ENCODE measurements around the gene CCDC86. TPM values are rescaled to one million over a fixed set of nuclear protein-coding genes. Genes with fewer than 3 reads are reported as not detected.

The CCDC86 gene
- total RNA-seq, 1 experiment from 2014 or later, result 53.5 TPM

DNA sequence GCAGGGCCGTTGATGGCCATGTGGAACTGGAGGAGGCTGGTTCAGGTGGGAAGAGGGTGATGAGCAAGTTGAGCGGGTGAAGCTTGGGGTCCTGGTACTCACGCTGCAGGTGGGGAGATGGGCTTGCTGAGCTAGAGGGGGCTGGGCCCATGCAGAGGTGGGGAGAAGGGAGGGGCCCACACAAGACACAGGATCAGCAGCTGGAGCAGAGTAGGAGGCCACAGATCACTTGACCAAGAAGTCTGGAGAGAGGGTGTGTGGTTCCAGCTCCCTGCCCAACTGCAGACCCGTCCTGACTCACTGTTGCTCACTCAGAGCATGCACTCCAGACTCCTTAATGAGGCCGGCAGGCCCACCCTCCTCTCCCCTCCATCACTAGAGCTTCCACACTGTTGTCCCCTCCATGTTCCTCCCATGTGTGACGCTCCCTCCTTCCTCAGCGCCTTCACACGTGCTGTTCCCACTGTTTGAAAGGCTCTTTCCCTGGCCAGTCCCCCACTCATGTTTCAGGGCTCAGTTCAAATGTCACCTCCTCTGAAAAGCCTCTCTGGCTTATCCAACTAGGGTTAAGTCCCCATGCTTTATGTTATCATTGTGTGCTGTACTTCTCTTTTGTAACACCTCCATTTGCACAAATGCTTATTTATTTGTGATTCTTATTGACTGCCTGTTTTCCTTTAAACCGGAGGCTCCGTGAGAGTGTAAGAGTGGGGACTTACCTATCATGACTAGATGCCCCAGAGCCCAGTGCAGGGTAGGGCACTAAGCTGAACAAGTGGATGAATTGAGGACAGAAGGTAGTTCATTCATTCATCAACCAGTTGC is 2.3 kb downstream of the CCDC86 start (continued):
- TF ChIP-seq, protein P1, sequence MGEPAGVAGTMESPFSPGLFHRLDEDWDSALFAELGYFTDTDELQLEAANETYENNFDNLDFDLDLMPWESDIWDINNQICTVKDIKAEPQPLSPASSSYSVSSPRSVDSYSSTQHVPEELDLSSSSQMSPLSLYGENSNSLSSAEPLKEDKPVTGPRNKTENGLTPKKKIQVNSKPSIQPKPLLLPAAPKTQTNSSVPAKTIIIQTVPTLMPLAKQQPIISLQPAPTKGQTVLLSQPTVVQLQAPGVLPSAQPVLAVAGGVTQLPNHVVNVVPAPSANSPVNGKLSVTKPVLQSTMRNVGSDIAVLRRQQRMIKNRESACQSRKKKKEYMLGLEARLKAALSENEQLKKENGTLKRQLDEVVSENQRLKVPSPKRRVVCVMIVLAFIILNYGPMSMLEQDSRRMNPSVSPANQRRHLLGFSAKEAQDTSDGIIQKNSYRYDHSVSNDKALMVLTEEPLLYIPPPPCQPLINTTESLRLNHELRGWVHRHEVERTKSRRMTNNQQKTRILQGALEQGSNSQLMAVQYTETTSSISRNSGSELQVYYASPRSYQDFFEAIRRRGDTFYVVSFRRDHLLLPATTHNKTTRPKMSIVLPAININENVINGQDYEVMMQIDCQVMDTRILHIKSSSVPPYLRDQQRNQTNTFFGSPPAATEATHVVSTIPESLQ (CRISPR knock-in tag; IDR thresholded peaks at IDR 0.05), result no peak

DNA sequence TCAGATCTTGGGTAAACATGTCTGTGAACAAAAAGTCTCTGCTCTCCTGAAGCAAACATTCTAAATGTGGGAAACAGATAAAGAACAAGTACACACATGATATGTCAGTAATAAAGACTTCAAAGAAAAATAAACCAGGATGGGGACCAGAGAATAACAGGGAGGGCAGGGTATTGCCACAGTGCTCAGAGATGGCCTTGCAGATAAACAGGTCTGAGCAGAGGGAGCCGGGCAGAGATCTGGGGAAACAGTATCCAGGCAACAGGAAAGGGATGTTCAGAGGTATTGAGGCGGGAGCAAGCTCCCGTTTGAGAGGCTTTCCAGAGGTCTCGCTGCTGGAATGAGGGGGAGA is 2.9 kb downstream of the CCDC86 start:
- H3K4me3 Mint-ChIP-seq, result peak overlapping the region; percentile 89
- no peaks in the 10 kb centered on the region for H3K27me3 Mint-ChIP-seq (ENCODE audit: low read depth)
- H3K27ac Mint-ChIP-seq, result peak overlapping the region; percentile 57
- ChIA-PET POLR2A (no interaction called here), CTCF (interaction anchor here (0.8 to 3.5 kb wide), 2 partner anchors 13 to 43 kb away, joined by 3 to 17 read pairs; no protein-coding TSS in a partner anchor)
- TF ChIP-seq, protein P2, sequence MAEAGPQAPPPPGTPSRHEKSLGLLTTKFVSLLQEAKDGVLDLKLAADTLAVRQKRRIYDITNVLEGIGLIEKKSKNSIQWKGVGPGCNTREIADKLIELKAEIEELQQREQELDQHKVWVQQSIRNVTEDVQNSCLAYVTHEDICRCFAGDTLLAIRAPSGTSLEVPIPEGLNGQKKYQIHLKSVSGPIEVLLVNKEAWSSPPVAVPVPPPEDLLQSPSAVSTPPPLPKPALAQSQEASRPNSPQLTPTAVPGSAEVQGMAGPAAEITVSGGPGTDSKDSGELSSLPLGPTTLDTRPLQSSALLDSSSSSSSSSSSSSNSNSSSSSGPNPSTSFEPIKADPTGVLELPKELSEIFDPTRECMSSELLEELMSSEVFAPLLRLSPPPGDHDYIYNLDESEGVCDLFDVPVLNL (CRISPR knock-in tag; IDR thresholded peaks at IDR 0.05; ENCODE audit: borderline replicate concordance, low read depth), result no peak
- TF ChIP-seq JUN (CRISPR knock-in tag; IDR thresholded peaks at IDR 0.05), result no peak
- TF ChIP-seq, protein P3, sequence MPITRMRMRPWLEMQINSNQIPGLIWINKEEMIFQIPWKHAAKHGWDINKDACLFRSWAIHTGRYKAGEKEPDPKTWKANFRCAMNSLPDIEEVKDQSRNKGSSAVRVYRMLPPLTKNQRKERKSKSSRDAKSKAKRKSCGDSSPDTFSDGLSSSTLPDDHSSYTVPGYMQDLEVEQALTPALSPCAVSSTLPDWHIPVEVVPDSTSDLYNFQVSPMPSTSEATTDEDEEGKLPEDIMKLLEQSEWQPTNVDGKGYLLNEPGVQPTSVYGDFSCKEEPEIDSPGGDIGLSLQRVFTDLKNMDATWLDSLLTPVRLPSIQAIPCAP (CRISPR knock-in tag; IDR thresholded peaks at IDR 0.05), result no peak
- TF ChIP-seq, protein P4, sequence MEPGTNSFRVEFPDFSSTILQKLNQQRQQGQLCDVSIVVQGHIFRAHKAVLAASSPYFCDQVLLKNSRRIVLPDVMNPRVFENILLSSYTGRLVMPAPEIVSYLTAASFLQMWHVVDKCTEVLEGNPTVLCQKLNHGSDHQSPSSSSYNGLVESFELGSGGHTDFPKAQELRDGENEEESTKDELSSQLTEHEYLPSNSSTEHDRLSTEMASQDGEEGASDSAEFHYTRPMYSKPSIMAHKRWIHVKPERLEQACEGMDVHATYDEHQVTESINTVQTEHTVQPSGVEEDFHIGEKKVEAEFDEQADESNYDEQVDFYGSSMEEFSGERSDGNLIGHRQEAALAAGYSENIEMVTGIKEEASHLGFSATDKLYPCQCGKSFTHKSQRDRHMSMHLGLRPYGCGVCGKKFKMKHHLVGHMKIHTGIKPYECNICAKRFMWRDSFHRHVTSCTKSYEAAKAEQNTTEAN (CRISPR knock-in tag; IDR thresholded peaks at IDR 0.05), result no peak
- no peak for TF ChIP-seq GTF2I (CRISPR knock-in tag; conservative IDR thresholded peaks at IDR 0.05)
- TF ChIP-seq, protein P5, sequence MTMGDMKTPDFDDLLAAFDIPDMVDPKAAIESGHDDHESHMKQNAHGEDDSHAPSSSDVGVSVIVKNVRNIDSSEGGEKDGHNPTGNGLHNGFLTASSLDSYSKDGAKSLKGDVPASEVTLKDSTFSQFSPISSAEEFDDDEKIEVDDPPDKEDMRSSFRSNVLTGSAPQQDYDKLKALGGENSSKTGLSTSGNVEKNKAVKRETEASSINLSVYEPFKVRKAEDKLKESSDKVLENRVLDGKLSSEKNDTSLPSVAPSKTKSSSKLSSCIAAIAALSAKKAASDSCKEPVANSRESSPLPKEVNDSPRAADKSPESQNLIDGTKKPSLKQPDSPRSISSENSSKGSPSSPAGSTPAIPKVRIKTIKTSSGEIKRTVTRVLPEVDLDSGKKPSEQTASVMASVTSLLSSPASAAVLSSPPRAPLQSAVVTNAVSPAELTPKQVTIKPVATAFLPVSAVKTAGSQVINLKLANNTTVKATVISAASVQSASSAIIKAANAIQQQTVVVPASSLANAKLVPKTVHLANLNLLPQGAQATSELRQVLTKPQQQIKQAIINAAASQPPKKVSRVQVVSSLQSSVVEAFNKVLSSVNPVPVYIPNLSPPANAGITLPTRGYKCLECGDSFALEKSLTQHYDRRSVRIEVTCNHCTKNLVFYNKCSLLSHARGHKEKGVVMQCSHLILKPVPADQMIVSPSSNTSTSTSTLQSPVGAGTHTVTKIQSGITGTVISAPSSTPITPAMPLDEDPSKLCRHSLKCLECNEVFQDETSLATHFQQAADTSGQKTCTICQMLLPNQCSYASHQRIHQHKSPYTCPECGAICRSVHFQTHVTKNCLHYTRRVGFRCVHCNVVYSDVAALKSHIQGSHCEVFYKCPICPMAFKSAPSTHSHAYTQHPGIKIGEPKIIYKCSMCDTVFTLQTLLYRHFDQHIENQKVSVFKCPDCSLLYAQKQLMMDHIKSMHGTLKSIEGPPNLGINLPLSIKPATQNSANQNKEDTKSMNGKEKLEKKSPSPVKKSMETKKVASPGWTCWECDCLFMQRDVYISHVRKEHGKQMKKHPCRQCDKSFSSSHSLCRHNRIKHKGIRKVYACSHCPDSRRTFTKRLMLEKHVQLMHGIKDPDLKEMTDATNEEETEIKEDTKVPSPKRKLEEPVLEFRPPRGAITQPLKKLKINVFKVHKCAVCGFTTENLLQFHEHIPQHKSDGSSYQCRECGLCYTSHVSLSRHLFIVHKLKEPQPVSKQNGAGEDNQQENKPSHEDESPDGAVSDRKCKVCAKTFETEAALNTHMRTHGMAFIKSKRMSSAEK (CRISPR knock-in tag; IDR thresholded peaks at IDR 0.05; ENCODE audit: borderline replicate concordance), result no peak
- TF ChIP-seq, protein P6, sequence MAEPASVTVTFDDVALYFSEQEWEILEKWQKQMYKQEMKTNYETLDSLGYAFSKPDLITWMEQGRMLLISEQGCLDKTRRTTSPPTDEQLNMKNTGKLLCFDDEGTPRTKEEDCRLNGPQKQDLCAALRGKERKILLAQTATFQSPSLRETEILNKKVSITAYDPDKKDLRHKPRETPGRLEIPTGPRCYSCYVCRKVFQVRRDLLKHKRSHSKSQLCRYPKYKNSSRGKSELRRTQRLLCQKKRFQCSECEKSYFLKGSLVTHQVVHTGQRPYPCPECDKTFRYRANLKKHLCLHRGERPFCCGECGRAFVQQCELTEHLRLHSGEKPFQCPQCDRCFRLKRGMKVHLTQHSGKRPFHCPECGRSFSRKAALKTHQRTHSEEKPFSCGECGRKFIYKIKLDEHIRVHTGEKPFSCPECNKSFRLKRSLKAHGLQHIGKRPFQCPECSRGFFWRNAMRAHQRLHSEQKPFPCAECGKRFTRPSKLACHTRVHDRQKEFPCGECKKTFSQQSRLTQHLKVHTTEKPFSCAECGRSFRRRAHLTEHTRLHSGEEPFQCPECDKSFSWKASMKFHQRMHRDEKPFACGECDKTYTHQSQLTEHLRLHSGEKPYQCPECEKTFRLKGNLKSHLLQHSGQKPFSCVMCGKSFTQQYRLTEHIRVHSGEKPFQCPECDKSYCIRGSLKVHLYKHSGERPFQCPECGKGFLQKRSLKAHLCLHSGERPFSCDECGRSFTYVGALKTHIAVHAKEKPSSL (CRISPR knock-in tag; conservative IDR thresholded peaks at IDR 0.05), result no peak
- no peak for TF ChIP-seq ZNF423 (CRISPR knock-in tag; IDR thresholded peaks at IDR 0.05)
- no peak for TF ChIP-seq ZNF121 (CRISPR knock-in tag; IDR thresholded peaks at IDR 0.05)
- no peak for TF ChIP-seq MXD4 (CRISPR knock-in tag; IDR thresholded peaks at IDR 0.05; ENCODE audit: borderline replicate concordance)
- TF ChIP-seq SMAD4 (CRISPR knock-in tag; IDR thresholded peaks at IDR 0.05), result no peak
- TF ChIP-seq, protein P1 (CRISPR knock-in tag; IDR thresholded peaks at IDR 0.05), result no peak
- TF ChIP-seq, protein P7, sequence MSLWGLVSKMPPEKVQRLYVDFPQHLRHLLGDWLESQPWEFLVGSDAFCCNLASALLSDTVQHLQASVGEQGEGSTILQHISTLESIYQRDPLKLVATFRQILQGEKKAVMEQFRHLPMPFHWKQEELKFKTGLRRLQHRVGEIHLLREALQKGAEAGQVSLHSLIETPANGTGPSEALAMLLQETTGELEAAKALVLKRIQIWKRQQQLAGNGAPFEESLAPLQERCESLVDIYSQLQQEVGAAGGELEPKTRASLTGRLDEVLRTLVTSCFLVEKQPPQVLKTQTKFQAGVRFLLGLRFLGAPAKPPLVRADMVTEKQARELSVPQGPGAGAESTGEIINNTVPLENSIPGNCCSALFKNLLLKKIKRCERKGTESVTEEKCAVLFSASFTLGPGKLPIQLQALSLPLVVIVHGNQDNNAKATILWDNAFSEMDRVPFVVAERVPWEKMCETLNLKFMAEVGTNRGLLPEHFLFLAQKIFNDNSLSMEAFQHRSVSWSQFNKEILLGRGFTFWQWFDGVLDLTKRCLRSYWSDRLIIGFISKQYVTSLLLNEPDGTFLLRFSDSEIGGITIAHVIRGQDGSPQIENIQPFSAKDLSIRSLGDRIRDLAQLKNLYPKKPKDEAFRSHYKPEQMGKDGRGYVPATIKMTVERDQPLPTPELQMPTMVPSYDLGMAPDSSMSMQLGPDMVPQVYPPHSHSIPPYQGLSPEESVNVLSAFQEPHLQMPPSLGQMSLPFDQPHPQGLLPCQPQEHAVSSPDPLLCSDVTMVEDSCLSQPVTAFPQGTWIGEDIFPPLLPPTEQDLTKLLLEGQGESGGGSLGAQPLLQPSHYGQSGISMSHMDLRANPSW (CRISPR knock-in tag; conservative IDR thresholded peaks at IDR 0.05; ENCODE audit: low read depth), result no peak
- TF ChIP-seq NFATC4 (CRISPR knock-in tag; IDR thresholded peaks at IDR 0.05), result no peak
- no peak for TF ChIP-seq NFYB (CRISPR knock-in tag; conservative IDR thresholded peaks at IDR 0.05; ENCODE audit: low read depth)
- H3K9me3 Mint-ChIP-seq, result no peaks in the 10 kb centered on the region
- ATAC-seq, result no peak
- DNase-seq (ENCODE audit: low spot score), result no peak
- H3K4me1 Mint-ChIP-seq, result peaks cover 33% of the 10 kb centered on the region
- peaks cover 6% of the 10 kb centered on the region for H3K36me3 Mint-ChIP-seq
